Testis (tissue), 2 donors: ENCODE measurements around the gene BICC1.

Source experiments
- CTCF ChIP-seq, 3 experiments: fragments of 450-650 bp in 2 of 3; fragments of 200-600 bp in 1 of 3; sonication (generic) in 1 of 3; IDR thresholded peaks; one replicate each; pipeline ENCODE4 v1.5.1; 2016 to 2019; ENCODE audit warnings: antibody characterized with exemption in 3 of 3, mild to moderate bottlenecking in 2 of 3, moderate library complexity in 1 of 3
- POLR2A ChIP-seq: fragments of 450-650 bp; IDR thresholded peaks from one replicate; pipeline ENCODE4 v1.6.1; 2017; ENCODE audit warnings: antibody characterized with exemption, mild to moderate bottlenecking, moderate library complexity

GRCh38 chr10:58747687-58748086 is 235.0 kb downstream of the BICC1 start:
- TF ChIP-seq CTCF (IDR thresholded peaks at IDR 0.05) (no peak), POLR2A (no peak)
